Islet precursor cell (in vitro differentiated cells): ENCODE results near the gene NDUFS2.
"Not testable (repeated sequence)": the region's sequence is repeated elsewhere in the genome, so short reads cannot be mapped to it uniquely, and the experiment has no call there.

Experiments
- DNase-seq: peaks from one replicate; pipeline ENCODE4 v3.0.0-alpha.2; 2018

NDUFS2 gene

GRCh38 chr1:161255955-161256520, 53.9 kb downstream of the NDUFS2 start:
- not testable (repeated sequence) for DNase-seq

DNA sequence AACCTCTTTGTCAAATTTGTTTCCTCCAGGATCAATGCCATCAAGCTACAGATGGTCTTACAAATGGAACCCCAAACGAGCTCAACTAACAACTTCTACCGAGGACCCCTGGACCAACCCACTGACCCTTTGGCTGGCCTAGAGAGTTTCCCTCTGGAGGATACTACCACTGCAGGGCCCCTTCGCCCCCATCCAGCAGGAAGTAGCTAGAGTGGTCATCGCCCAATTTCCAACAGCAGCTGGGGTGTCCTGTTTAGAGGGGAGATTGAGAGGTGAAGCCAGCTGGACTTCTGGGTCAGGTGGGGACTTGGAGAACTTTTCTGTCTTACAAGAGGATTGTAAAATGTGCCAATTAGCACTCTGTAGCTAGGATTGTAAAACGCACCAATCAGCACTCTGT, 54.9 kb downstream of the NDUFS2 start:
- not testable (repeated sequence) for DNase-seq

GRCh38 chr1:161258439-161259344, 56.5 kb downstream of the NDUFS2 start, which contains the start of gene PCP4L1:
TSS of gene PCP4L1 (plus strand) at chr1:161258745. CDS start at chr1:161258975, 230 bp downstream.
- DNase-seq, result peak; percentile 76

DNA sequence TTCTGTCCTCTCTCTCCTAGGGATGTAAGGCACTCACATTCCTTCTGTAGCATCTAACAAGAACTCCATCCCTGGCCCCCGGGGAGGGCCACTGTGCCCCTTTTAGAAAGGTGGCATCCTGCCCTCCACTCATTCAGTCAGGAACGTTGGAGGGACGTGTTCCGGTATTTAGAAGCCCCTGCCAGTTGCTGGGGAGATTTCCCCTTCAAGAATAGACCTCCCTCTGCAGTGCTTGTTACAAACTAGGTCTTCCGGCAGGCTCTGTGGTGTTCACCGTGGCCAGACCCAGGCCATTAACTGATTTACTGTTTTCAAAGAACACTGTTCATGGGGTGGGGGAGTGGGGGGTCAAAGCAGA, 57.2 kb downstream of the NDUFS2 start:
- no peak for DNase-seq

- no peak for DNase-seq
Observed at GRCh38 chr1:161259765-161260164, 57.6 kb downstream of the NDUFS2 start.

GRCh38 chr1:161260376-161261260, 58.5 kb downstream of the NDUFS2 start:
- DNase-seq, result no peak

DNA sequence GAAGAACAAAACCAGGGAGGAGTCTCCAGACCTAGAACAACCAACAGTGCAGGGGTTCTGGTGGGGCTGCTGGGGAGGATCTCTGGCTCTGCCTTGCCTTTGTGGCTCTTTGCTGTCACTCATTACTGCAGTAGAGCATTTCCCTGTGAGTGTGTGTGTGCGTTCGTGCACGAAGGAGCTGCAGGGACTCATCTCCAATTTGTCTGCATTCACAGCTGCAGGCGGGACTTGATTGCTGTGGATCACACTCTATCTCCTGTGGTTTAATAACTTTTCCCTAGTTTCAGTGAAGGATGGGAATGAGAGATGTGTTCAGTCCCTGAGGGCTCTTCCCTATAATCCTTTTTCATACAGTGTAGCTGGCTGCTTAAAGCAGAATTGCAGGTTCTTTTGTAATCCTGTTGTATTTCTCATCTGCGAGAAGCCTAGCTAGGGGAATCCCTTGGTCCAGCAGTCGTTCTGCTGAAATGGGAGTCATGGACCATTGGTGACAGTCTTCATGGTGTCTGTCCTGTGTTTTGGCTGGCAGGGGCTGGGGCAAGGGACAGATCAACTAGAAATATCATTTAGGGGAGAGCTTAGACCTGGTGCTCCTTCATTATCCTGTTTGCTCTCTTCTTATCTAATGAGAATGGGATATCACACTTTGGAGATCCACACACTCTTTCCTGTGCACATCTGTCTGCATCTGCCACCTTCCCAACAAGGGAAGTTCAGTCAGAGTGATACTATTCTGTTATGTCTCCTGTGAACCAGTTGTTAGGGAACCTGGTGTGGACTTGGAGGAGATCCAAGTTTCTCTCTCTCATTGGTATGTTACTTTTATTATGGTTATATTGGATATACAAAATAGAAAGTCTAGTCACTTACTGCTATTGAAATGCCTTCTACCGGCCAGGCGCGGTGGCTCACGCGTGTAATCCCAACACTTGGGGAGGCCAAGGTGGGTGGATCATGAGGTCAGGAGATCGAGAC, 59.4 kb downstream of the NDUFS2 start:
- DNase-seq, result no peak
